Subcutaneous abdominal adipose tissue (tissue), 5 donors: ENCODE data around the gene SMIM22.

Source experiments
- H3K27ac ChIP-seq: one replicate; pipeline ENCODE4 v1.7.0; 2013; ENCODE audit warnings: low read depth, mild to moderate bottlenecking, inconsistent platforms, low read length, moderate library complexity
- H3K27me3 ChIP-seq, 5 donors: one replicate each; pipeline ENCODE4 v1.7.0; 2013; ENCODE audit warnings: low read length in 5 of 5, inconsistent platforms in 1 of 5; ENCODE audit not compliant: control insufficient read depth in 5 of 5, insufficient read depth in 4 of 5
- H3K36me3 ChIP-seq, 5 donors: one replicate each; pipeline ENCODE4 v1.7.0; 2013; ENCODE audit warnings: low read length in 5 of 5; ENCODE audit not compliant: control insufficient read depth in 5 of 5, insufficient read depth in 5 of 5
- H3K4me1 ChIP-seq, 5 donors: one replicate each; pipeline ENCODE4 v1.7.0; 2013; ENCODE audit warnings: low read length in 5 of 5, mild to moderate bottlenecking in 3 of 5, moderate library complexity in 1 of 5; ENCODE audit not compliant: control insufficient read depth in 5 of 5, insufficient read depth in 5 of 5
- H3K4me3 ChIP-seq, 5 donors: one replicate each; pipeline ENCODE4 v1.7.0; 2013; ENCODE audit warnings: low read length in 5 of 5, low read depth in 1 of 5
- H3K9ac ChIP-seq, 5 donors: one replicate each; pipeline ENCODE4 v1.7.0; 2013; ENCODE audit warnings: low read length in 5 of 5, mild to moderate bottlenecking in 4 of 5, moderate library complexity in 3 of 5
- H3K9me3 ChIP-seq, 5 donors: one replicate each; pipeline ENCODE4 v1.7.0; 2013; ENCODE audit warnings: low read length in 5 of 5; ENCODE audit not compliant: control insufficient read depth in 5 of 5
- donor health status: healthy.
- donor health status: healthy.
- donor health status: healthy.
- donor health status: healthy.
- donor health status: healthy.

Gene SMIM22

DNA sequence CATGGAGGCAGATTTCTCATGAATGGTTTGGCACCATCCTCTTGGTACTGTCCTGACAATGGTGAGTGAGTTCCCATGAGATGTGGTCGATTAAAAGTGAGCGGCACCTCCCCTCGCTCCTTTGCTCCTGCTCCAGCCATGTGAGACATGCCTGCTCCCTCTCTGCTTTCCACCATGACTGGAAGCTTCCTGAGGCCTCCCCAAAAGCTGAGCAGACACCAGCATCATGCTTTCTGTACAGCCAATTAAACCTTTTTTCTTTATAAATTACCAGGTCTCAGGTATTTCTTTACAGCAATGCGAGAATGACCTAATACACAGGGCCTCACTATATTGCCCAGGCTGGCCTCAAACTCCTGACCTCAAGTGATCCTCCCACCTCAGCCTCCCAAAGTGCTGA is 40.3 kb upstream of the SMIM22 start:
- Histone ChIP-seq H3K9ac (no peak overlapping the region), H3K4me3 (no peak overlapping the region), H3K4me1 (no peaks in the 10 kb centered on the region), H3K27ac (no peak overlapping the region), H3K36me3 (peaks cover 0 to 82% (median 68%) of the 10 kb centered on the region in 5 donors), H3K27me3 (no peaks in the 10 kb centered on the region), H3K9me3 (peaks cover 0 to 4% (median 0%) of the 10 kb centered on the region in 5 donors)

DNA sequence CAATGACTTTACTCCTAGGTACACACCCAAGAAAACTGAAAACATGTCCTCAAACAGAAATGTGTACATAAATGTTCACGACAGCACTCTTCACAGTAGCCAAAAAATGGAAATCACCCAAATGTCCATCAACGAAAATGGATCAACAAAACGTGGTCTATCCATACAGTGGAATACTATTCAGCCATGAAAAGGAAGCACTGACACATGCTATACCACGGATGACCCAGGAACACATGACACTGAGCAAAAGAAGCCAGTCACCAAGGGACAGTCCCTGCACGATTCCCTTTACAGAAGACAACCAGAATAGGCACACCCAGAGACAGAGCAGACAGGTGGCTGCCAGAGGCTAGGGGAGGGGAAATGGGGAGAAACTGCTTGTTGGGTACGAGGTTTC is 39.5 kb upstream of the SMIM22 start:
- peaks cover 0 to 4% (median 0%) of the 10 kb centered on the region in 5 donors for H3K9me3 ChIP-seq
- H3K27ac ChIP-seq: no peak overlapping the region
- H3K36me3 ChIP-seq: peaks cover 0 to 83% (median 75%) of the 10 kb centered on the region in 5 donors

DNA sequence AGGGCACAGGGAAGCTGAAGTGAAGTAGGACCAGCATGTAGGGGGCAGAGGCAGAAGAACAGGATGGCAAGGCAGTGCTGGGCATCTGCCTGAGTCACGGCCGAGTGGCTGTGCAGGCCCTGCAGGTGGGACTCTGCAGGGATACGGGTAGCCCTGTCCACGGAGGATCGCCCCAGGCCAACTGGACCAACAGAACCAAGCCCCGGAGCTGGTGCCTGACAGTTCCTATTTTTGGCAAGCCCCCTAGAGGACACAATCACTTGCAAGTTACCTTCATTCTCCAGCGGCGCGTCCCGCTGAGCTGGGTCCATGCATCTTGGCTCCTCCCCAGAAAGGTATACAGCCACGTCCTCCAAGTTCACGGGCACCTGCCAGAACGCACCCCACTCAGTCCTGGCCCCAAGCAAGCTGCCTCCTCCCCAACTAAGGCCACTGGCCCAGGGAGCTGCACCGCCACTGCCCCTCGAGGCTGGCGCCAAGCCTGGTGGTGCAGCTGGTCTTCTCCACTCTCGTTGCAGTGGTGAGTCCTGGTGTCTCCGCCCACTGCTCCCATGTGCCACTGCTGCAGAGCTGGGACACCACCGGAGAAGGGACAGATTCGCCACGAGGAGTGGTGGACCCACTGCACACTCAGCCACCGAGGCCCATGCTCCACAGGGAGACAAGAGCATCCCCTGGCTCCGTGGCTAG is 34.8 kb upstream of the SMIM22 start:
- H3K36me3 ChIP-seq: peaks cover 0 to 81% (median 70%) of the 10 kb centered on the region in 5 donors

More for the DNA sequence above, 39.5 kb upstream of the SMIM22 start:
- Histone ChIP-seq H3K27me3 (no peaks in the 10 kb centered on the region), H3K9ac (no peak overlapping the region), H3K4me1 (no peaks in the 10 kb centered on the region), H3K4me3 (no peak overlapping the region)

GRCh38 chr16:4762205-4762604 is 33.0 kb upstream of the SMIM22 start:
- H3K9me3 ChIP-seq: no peaks in the 10 kb centered on the region
- no peaks in the 10 kb centered on the region for H3K27me3 ChIP-seq
- no peak overlapping the region for H3K4me3 ChIP-seq
- no peak overlapping the region for H3K27ac ChIP-seq
- H3K9ac ChIP-seq: no peak overlapping the region
- H3K4me1 ChIP-seq: peaks cover 5 to 23% (median 18%) of the 10 kb centered on the region in 5 donors
- H3K36me3 ChIP-seq: peaks cover 0 to 73% (median 58%) of the 10 kb centered on the region in 5 donors

More for the DNA sequence above, 34.8 kb upstream of the SMIM22 start:
- H3K4me3 ChIP-seq: no peak overlapping the region
- no peak overlapping the region for H3K9ac ChIP-seq
- H3K27me3 ChIP-seq: no peaks in the 10 kb centered on the region
- H3K27ac ChIP-seq: no peak overlapping the region
- H3K9me3 ChIP-seq: no peaks in the 10 kb centered on the region
- H3K4me1 ChIP-seq: peaks cover 0 to 7% (median 4%) of the 10 kb centered on the region in 5 donors

DNA sequence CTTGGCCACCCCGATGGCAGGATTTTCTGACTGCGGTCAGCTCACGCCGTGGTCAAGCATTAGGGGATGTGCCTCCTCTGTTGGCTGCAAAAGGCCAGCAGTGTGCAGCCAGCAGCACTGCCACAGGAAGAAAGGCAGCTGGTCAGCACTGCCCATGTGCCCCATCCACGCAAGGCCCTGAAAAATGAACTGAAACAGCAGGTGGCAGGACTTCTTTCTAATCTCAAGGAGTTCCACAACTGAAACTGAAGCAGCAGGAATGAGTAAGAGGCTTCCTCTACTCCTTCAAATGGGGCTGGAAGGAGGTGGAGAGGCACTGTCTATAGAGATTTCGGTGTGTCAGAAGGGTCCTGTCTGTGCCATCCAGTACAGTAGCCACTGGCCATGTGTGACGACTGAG is 31.4 kb upstream of the SMIM22 start:
- Histone ChIP-seq H3K27me3 (no peaks in the 10 kb centered on the region), H3K9me3 (no peaks in the 10 kb centered on the region), H3K27ac (no peak overlapping the region), H3K4me3 (no peak overlapping the region), H3K4me1 (peaks cover 5 to 37% (median 27%) of the 10 kb centered on the region in 5 donors), H3K9ac (no peak overlapping the region), H3K36me3 (peaks cover 0 to 59% (median 49%) of the 10 kb centered on the region in 5 donors)

DNA sequence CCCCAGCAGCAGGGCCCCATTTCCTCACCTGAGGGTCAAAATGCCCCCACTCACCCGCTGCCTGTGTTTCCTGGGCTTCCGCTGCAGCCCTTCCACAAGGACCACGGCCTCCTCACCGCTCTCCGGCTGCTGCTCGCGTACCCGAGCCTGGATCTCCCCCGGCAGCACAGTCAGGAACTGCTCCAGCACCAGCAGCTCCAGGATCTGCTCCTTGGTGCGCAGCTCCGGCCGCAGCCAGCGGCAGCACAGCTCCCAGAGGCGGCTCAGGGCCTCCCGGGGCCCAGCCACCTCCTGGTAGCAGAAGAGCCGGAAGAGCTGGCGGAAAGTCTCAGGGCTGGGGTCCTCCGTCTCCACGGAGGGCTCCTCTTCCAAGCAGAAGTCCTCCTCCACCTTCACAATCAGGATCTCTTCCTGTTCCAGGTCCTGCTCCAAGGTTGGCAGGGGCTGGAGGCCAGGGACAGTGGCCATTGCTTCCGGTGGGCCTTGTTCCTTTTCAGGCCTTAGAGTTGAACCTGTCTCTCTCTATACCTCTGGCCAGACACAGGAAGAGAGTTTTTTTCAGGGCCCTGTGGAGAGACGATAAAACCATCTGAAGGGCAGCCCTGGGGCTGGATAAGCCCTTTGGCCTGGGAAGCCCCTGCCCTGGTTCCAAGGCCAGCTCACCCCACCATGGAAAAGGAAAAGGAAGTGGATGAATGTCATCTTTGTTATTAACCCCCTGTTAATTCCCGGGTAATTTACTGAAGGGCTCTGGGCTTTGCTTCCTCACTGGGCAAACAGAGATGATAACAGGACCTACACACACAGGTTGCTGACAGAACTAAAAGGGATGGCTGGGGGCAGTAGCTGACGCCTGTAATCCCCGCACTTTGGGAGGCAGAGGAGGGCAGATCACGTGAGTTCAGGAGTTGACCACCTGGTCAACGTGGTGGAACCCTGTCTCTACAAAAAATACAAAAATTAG is 29.4 kb upstream of the SMIM22 start:
- Histone ChIP-seq H3K9ac (peak overlapping the region; percentile 87 to 95 (median 94)), H3K4me3 (peak overlapping the region; percentile 79 to 89 (median 82)), H3K9me3 (no peaks in the 10 kb centered on the region), H3K36me3 (peaks cover 0 to 39% (median 30%) of the 10 kb centered on the region in 5 donors), H3K27me3 (no peaks in the 10 kb centered on the region), H3K4me1 (peaks cover 5 to 42% (median 32%) of the 10 kb centered on the region in 5 donors), H3K27ac (peak overlapping the region; percentile 83)

GRCh38 chr16:4766875-4767628 is 28.1 kb upstream of the SMIM22 start, which contains the start of gene ZNF500:
Gene ZNF500 (minus strand): TSS chr16:4767162. CDS start chr16:4765978, 1,184 bp downstream.
- Histone ChIP-seq H3K36me3 (peaks cover 0 to 29% (median 23%) of the 10 kb centered on the region in 5 donors), H3K9ac (peak within 1 kb of the TSS; percentile 87 to 95 (median 94)), H3K27ac (peak within 1 kb of the TSS; percentile 83), H3K4me3 (peak within 1 kb of the TSS; percentile 80 to 89 (median 87)), H3K9me3 (no peaks in the 10 kb centered on the region), H3K4me1 (peaks cover 5 to 42% (median 32%) of the 10 kb centered on the region in 5 donors), H3K27me3 (no peaks in the 10 kb centered on the region)

DNA sequence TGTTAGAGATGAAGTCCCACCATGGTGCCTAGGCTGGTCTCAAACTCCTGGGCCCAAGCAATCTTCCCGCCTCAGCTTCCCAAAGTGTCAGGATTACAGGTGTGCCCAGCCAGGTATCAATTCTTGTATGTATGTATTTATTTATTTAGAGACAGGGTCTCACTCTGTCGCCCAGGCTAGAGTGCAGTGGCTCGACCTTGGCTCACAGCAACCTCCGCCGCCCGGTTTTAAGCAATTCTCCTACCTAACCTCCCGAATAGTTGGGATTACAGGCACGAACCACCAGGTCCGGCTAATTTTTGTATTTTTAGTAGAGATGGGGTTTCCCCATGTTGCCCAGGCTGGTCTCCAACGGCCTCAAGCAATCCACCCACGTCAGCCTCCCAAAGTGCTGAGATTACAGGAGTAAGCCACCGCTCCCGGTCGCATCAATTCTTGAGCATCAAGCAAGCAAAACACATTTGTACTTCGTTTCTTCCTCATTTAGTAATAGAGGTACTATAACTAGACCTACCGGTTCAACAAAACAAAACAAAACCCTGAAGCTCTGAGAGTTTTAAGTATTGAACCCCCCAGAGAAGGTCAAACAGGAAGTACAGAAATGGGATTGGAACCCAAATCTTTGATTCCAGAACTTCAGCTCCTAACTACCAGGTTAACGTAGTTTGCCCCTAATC is 27.2 kb upstream of the SMIM22 start:
- no peaks in the 10 kb centered on the region for H3K9me3 ChIP-seq
- H3K9ac ChIP-seq: peak overlapping the region in 4 of 5 donors; percentile 64 to 73 (median 68)
- H3K4me3 ChIP-seq: peak overlapping the region; percentile 57 to 89 (median 66)
- H3K4me1 ChIP-seq: peaks cover 5 to 42% (median 32%) of the 10 kb centered on the region in 5 donors
- H3K36me3 ChIP-seq: peaks cover 0 to 20% (median 15%) of the 10 kb centered on the region in 5 donors
- H3K27me3 ChIP-seq: no peaks in the 10 kb centered on the region
- peak overlapping the region; percentile 37 for H3K27ac ChIP-seq
